ENCODE results near the gene PPM1H. TPM values are rescaled to one million over a fixed set of nuclear protein-coding genes. Genes with fewer than 3 reads are reported as not detected.

The PPM1H gene
- total RNA-seq, 2 experiments from 2014 or later: 0.07 TPM; not detected in 1

- Mint-ChIP-seq H3K9me3 (no peaks in the 10 kb centered on the region), H3K27ac (no peak overlapping the region), H3K4me3 (no peak overlapping the region), H3K27me3 (peaks cover 12% of the 10 kb centered on the region), H3K4me1 (ENCODE audit: low read depth) (peaks cover 2% of the 10 kb centered on the region), H3K36me3 (ENCODE audit: low read depth) (no peaks in the 10 kb centered on the region)
- no peak for ATAC-seq
- intact Hi-C loops (cut with micrococcal nuclease): no loop called here
- CTCF ChIA-PET: interaction anchor here (2.5 kb wide), 1 partner anchor 35 kb away, joined by 10 read pairs; no protein-coding TSS in a partner anchor
- TF ChIP-seq CTCF (IDR thresholded peaks at IDR 0.05): no peak
- no peak for DNase-seq
- POLR2A ChIA-PET: no interaction called here
Observed at GRCh38 chr12:62849398-62849797, 85.6 kb downstream of the PPM1H start.

- Mint-ChIP-seq H3K4me1 (ENCODE audit: low read depth) (peaks cover 2% of the 10 kb centered on the region), H3K36me3 (ENCODE audit: low read depth) (no peaks in the 10 kb centered on the region), H3K27me3 (peaks cover 10% of the 10 kb centered on the region), H3K9me3 (no peaks in the 10 kb centered on the region), H3K27ac (no peak overlapping the region), H3K4me3 (no peak overlapping the region)
- intact Hi-C loops (cut with micrococcal nuclease): no loop called here
- ChIA-PET CTCF (interaction anchor here (1.1 to 2.5 kb wide), 2 partner anchors 30 to 34 kb away, joined by 3 to 10 read pairs; no protein-coding TSS in a partner anchor), POLR2A (no interaction called here)
- ATAC-seq (peak; percentile 80), DNase-seq (peak; percentile 32)
- TF ChIP-seq CTCF (IDR thresholded peaks at IDR 0.05): no peak
Observed at GRCh38 chr12:62848418-62848817, 86.5 kb downstream of the PPM1H start.

- Mint-ChIP-seq H3K9me3 (no peaks in the 10 kb centered on the region), H3K36me3 (ENCODE audit: low read depth) (no peaks in the 10 kb centered on the region), H3K4me1 (ENCODE audit: low read depth) (peaks cover 2% of the 10 kb centered on the region), H3K27me3 (peaks cover 7% of the 10 kb centered on the region), H3K27ac (no peak overlapping the region), H3K4me3 (no peak overlapping the region)
- DNase-seq (no peak), ATAC-seq (no peak)
- POLR2A ChIA-PET: no interaction called here
- CTCF ChIA-PET: interaction anchor here (1.1 to 2.5 kb wide), 2 partner anchors 29 to 34 kb away, joined by 3 to 10 read pairs; no protein-coding TSS in a partner anchor
- TF ChIP-seq CTCF (IDR thresholded peaks at IDR 0.05): no peak
- intact Hi-C loops (cut with micrococcal nuclease): no loop called here
Observed at GRCh38 chr12:62847709-62848108, 87.2 kb downstream of the PPM1H start.

GRCh38 chr12:62846491-62846890 is 88.5 kb downstream of the PPM1H start:
- intact Hi-C loops (cut with micrococcal nuclease): no loop called here
- CTCF ChIA-PET: no interaction called here
- no peak for TF ChIP-seq CTCF (IDR thresholded peaks at IDR 0.05)
- Mint-ChIP-seq H3K27me3 (peaks cover 7% of the 10 kb centered on the region), H3K27ac (no peak overlapping the region), H3K4me3 (no peak overlapping the region), H3K4me1 (ENCODE audit: low read depth) (peaks cover 2% of the 10 kb centered on the region), H3K9me3 (no peaks in the 10 kb centered on the region), H3K36me3 (ENCODE audit: low read depth) (no peaks in the 10 kb centered on the region)
- POLR2A ChIA-PET: no interaction called here
- ATAC-seq (no peak), DNase-seq (no peak)

- DNase-seq: no peak
- no peak for TF ChIP-seq CTCF (IDR thresholded peaks at IDR 0.05)
- ChIA-PET CTCF (interaction anchor here (1.7 kb wide), 1 partner anchor 9 kb away, joined by 5 read pairs; no protein-coding TSS in a partner anchor), POLR2A (no interaction called here)
- Mint-ChIP-seq H3K4me3 (no peak overlapping the region), H3K27me3 (peaks cover 7% of the 10 kb centered on the region), H3K4me1 (ENCODE audit: low read depth) (peaks cover 2% of the 10 kb centered on the region), H3K36me3 (ENCODE audit: low read depth) (no peaks in the 10 kb centered on the region), H3K9me3 (no peaks in the 10 kb centered on the region), H3K27ac (no peak overlapping the region)
- no peak for ATAC-seq
- intact Hi-C loops (cut with micrococcal nuclease): no loop called here
Observed at GRCh38 chr12:62844915-62845314, 90.0 kb downstream of the PPM1H start.

Measured in activated CD8-positive, alpha-beta T cell treated with anti-CD3 and anti-CD28 coated beads for 36 hours (primary cell).